GM11168 (cell line): Measurements from ENCODE around the gene MAST4.

Experiments used
- in situ Hi-C: fragments of 300-500 bp; cut with MboI; formaldehyde crosslinking; loops from one replicate; pipeline ENCODE4 v1.12.0; 2022; ENCODE audit warnings: low sequenced_read_pairs; ENCODE audit not compliant: unreplicated experiment

MAST4 gene

GRCh38 chr5:67025457-67025856 is 429.3 kb downstream of the MAST4 start:
- in situ Hi-C loops, result no loop called here

GRCh38 chr5:67026278-67026677 is 430.1 kb downstream of the MAST4 start:
- in situ Hi-C loops, result no loop called here

GRCh38 chr5:67027171-67027570 is 431.0 kb downstream of the MAST4 start:
- in situ Hi-C loops, result no loop called here

GRCh38 chr5:67028371-67028770 is 432.2 kb downstream of the MAST4 start:
- in situ Hi-C loops, result no loop called here

- in situ Hi-C loops, result no loop called here
Measured at GRCh38 chr5:67028941-67029340, 432.7 kb downstream of the MAST4 start.

GRCh38 chr5:67029481-67029880 is 433.3 kb downstream of the MAST4 start:
- in situ Hi-C loops, result no loop called here

GRCh38 chr5:67030289-67031056 is 434.3 kb downstream of the MAST4 start:
- in situ Hi-C loops, result no loop called here

GRCh38 chr5:67031057-67031443 is 434.9 kb downstream of the MAST4 start:
- in situ Hi-C loops, result no loop called here

GRCh38 chr5:67031692-67032091 is 435.5 kb downstream of the MAST4 start:
- in situ Hi-C loops, result no loop called here

- in situ Hi-C loops, result no loop called here
Measured at GRCh38 chr5:67032921-67033664, 436.9 kb downstream of the MAST4 start.

- in situ Hi-C loops, result no loop called here
Measured at GRCh38 chr5:67033880-67034651, 437.9 kb downstream of the MAST4 start.

- in situ Hi-C loops, result no loop called here
Measured at GRCh38 chr5:67035098-67035740, 439.0 kb downstream of the MAST4 start.

- in situ Hi-C loops, result no loop called here
Measured at GRCh38 chr5:67037171-67037570, 441.0 kb downstream of the MAST4 start.

GRCh38 chr5:67038817-67039603 is 442.8 kb downstream of the MAST4 start:
- in situ Hi-C loops, result no loop called here

GRCh38 chr5:67042176-67043003 is 446.2 kb downstream of the MAST4 start:
- in situ Hi-C loops, result no loop called here

- in situ Hi-C loops, result no loop called here
Measured at GRCh38 chr5:67043796-67044511, 447.8 kb downstream of the MAST4 start.

- in situ Hi-C loops, result no loop called here
Measured at GRCh38 chr5:67045816-67046740, 449.9 kb downstream of the MAST4 start.
